Activated naive CD4-positive, alpha-beta T cell treated with anti-CD3 and anti-CD28 coated beads, Interleukin-2, amount 50 U/mL, for 16 hours (primary cell): ENCODE data around the gene PCNT.
A peak's percentile ranks its signal among the peaks of the same experiment; 100 is the strongest.

ENCODE experiments used
- DNase-seq: peaks from one replicate; pipeline ENCODE4 v3.0.0-alpha.2; 2020

PCNT gene

DNA sequence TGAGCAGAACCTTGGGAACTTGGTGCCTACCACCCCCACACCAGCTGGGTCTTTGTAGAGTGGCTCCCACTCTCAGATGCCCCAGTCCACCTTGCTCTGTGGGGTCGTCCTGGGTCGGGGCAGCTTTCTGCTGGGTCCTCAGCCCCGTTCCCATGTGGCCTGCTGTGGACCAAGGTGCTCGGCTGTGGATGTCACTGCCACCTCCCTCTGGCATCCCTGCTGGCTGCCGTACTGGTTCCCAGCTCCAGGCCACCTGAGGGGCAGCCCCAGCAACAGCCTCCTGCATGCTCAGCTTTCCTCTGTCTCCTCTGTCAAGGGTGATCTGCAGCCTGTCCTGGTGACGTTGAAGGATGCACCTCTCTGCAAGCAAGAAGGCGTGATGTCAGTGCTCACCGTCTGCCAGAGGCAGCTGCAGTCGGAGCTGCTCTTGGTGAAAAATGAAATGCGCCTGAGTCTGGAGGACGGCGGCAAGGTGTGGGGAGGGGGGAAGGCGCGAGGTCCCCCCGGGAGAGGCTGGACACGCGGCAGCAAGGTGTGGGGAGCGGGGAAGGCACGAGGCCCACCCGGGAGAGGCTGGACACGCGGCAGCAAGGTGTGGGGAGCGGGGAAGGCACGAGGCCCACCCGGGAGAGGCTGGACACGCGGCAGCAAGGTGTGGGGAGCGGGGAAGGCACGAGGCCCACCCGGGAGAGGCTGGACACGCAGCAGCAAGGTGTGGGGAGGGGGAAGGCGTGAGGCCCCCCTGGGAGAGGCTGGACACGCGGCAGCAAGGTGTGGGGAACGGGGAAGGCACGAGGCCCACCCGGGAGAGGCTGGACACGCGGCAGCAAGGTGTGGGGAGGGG is 88.8 kb downstream of the PCNT start:
- no peak for DNase-seq

DNA sequence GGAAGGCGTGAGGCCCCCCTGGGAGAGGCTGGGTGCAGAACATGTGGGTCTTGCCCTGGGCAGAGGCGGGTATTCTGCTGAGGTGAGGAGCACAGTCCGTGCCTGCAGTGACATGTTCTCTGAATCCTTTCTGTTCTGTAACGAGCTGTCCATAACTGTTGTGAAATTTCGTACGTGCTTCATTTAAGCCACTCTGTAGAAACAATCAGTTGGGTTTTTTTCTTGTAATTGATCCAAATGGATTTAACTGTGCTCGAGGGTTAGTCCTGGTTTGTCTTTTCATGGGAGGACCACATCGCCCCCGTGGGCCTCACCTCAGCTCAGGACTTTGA is 89.4 kb downstream of the PCNT start:
- no peak for DNase-seq

DNA sequence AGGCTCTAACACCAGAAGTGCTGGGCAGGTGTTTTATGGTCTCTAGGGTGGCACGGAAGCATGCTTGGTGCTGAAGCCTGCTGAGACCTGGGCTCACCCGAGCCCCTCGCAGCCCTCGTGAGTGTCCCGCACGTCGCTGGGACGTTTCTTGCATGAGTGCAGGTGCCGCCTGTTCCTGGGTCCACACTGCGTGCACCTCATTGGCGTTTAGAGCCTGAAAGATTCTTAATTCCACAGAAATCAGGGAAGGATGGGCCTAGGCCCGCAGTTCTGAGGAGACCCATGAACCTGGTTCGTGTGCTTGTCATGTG is 91.0 kb downstream of the PCNT start:
- no peak for DNase-seq

DNA sequence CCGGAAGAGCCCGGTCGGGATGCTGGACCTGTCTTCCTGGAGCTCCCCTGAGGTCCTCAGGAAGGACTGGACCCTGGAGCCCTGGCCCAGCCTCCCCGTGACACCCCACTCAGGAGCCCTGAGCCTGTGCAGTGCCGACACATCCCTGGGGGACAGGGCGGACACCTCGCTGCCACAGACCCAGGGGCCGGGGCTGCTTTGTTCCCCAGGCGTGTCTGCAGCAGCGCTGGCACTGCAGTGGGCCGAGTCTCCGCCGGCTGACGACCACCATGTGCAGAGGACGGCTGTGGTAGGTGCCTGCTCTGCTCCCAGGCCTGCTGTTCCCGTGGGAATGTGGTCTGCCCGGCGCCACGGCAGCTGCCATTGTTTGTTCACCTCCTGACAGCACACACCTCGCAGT is 92.6 kb downstream of the PCNT start:
- no peak for DNase-seq

DNA sequence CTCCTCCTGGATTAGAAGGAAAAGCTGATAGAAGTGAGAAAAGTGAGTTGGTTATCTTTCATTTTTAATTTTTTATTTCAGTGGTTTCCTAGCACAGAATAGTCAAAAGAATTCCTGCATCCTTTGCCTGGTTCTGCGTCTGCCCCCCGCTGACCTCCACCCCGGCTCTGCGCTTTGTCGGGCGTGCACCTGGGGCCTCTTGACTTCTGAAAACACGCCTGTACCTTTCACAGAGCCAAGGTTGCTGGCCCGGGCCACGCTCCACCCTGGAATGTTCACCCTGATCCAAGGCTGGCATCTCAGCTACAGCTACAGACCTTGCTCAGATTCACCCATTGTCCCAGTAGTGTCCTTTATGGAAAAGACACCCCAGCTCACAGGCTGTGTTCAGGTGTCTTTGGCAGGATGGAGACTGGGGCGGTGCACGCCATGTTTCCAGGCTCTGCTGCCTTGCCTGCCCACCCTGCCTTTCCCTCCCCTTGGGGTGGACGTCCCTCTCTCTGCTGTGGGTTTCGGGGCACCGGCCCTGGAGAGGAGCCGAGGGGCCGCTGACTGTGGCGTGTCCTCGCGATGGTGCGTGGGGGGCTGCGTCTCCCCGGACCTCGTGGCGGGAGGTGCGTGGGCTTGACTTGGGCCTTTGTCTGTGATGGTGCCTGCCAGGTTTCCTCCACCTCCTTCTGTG is 94.5 kb downstream of the PCNT start:
- no peak for DNase-seq

DNA sequence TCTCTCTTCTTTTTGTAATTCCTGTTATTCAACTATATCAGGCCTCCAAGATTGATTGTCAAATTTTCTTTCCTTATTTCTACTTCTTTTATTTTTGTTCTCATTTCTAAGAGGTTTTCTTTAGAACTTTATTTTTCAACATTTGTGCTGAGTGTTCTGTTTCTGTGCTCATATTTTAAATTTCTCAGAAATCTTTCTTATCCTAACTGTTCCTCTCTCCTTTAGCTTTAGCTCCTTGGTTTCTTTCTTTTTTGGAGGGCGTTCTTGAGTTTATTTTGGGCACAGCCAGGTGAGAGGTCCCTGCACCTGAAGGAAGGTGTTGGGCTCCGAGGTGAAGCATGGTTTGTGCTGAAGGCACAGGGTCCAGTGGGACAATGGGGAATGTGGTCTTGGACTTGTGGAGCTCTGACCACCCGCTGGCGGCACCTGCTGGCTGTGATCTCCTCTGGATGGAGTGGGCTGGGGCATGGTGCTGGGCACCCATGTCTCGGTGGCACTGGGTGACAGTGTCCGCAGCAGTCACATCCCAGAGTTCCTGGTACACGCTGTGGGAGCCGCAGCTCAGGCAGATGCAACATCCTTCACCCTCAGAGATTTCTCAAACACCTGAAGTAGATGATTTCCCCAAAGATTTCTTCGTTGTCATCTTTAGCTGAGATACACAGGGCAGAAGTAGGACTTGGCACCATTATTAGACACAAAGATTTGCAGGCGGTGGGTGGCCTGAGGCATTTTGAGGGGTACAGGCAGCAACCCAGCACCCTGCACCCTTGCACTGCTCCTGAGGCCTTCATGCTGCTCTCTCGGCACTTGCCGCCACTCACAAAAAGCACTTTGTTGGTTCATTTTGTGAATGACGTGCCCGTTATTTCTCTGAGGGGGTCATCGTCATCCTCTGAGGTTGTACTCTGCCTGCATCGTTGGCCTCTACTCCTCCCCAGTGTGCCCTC is 96.6 kb downstream of the PCNT start:
- DNase-seq: no peak

DNA sequence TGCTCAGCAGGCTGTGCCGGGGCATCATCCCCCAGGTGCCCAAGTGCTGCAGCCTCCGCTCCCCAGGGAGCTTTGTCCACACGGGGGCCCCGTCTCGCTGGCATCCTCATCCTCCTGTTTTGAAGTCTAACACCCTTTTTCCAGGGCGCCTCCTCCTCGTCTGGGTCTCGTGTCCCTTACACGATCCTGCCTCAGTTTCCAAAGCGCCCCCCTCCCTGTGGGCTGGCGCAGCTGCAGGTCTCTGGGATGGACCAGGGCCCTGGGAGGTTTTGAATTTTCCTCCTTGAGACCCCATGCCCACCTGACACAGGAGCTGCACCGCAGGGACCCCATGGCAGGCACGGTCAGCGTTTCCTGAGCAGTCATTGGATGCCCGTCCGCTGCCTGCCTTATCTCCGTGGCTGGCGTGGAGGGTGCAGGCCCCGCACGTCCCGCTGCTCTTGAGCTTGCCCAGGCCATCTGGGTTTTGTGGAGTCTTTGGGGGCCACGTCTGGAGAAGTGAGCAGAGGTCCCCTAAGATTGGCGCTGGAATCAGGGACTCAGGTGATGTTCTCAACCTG is 97.3 kb downstream of the PCNT start:
- DNase-seq: no peak

DNA sequence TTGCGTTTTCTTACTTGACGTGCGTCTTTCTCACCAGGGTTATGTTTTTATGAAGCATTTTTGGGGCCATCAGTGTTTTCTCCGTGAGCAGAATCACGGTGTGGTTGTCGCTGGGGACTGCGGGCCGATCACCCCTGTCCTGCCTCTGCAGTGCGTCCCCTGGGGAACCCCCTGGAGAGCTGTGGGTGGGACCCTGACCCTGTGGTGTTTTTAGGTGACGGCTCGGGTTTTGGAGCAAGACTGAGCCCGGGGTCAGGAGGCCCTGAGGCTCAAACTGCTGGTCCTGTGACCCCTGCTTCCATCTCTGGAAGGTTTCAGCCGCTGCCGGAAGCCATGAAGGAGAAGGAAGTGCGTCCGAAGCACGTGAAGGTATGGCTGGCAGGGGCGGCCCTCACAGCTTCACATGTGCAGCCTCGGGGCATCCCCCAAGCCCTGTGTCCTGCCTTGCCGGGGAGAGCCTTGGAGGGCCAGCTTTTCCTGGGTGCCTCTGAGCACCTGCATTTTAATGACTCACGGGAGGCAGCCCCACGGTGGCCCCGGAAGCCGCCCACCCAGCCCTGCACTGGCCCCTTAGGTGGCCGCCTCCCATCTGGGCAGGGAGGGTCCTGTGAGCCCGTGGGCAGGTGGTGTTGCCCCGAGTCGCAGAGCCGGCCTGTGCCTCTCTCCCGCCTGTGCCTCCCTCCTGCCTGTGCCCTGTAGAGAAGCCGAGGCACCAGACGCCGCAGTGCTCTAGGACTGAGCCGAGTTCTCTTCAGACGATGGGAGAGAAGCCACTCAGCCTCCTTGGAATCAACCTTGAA is 98.0 kb downstream of the PCNT start:
- DNase-seq: no peak

DNA sequence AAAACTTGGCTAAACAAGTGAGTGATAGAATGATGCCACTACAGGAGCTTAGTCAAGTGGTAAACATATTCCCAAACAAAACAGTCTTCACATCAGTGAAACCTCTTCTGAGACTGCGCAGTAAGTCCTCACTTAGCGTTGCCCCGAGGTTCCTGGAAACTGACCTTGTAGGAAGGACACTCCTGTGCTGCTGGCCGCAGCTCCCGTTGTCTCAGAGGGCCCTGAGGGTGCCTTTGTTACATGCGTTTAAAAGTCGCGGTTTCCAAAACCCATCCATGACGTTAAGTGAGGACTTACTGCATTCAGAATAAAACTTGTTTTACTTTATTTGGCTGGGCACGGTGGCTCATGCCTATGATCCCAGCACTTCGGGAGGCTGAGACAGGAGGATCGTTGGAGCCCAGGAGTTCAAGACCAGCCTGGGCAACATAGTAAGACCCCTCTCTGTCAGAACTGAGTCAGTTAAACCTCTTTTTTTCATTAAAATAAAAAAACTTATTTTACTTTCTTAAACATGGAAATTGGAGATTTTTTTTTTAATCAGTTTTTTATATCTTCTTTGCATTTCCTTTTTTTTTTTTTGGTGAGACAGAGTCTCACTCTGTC is 98.8 kb downstream of the PCNT start:
- DNase-seq: no peak

DNA sequence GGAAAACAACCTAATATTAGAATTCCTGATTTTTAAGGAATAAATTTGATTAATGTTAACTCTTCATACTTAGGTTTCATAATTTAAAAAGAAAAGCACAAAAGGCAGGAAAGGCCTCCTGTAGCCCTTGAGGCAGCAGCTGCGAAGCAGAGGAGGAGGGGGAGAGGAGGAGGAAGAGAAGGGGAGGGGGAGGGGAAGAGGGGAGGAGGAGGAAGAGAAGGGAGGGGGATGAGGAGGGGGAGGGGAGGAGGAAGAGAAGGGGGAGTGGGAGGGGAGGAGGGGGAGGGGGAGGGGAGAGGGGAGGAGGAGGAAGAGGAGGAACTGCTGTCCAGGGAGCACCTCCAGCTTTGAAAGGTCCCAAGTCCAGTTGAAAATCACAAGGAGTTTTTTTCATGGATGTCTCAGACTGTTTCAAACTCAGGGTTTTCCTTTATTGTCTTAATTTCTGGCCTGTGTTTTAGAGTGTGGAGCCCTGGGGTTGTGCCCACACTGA is 99.6 kb downstream of the PCNT start:
- DNase-seq: no peak

DNA sequence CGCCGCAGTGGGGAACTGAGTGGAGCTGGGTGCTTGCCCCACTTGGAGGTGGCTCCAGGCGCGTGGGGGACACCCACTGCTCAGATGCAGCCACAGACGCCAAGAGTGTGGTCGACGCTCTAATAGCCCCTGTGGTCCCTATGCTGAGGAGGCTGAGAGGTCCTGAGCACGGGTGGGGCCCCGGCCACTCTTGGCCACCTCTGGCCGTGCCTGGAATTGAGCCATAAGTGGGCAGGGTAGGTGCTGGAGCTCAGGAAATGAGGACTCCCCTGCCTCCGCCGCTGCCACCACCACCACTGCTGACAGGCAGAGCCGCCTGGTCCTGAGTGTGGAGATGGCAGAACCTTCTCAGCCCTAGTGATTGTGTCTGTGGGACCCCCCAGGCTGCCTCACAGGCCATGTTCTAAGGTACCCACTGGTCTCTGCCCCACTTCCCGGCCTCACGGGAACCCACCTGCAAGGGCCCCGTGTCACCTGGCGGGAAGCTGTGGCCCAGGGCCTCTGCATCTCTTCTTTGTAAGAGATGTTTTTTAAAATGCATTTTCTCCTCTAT is 100.2 kb downstream of the PCNT start:
- no peak for DNase-seq

DNA sequence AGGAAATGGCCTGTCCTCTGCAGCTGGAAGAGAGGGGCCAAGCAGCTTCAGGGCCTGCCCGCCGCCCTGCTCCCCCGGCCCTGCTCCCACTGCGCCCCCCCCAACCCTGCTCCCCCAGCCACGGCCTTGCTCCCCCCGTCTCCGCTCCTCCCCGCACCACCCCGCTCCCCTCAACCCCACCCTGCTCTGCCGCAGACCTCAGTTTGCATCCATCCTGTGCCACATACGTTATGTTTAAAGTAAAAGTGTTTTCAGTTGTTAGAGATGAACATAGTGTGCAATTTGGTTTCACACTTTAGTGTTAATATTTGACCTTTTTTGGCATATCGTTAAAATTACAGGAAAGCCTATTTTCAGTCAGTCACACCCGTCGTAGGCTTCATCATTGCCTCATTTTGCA is 100.7 kb downstream of the PCNT start:
- DNase-seq: no peak

DNA sequence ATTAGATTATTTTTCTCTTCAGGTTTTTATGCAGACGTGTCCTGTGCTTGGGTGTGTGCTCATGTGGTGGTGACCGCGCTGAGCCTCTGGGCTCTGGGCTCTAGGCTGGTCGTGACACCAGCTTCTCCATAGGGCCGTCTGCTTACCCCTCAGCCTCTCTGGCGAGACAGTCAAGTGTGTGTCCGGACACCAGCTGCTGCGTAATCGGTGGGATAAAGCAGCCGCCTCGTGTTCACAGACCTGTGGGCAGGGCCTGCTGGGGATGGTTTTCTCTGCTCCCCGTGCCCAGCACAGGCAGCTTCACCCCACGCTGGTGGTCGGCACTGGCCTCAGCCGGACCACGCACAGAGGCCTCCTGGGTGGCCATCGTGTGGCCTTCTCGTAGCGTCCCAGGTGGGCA is 101.1 kb downstream of the PCNT start:
- no peak for DNase-seq

DNA sequence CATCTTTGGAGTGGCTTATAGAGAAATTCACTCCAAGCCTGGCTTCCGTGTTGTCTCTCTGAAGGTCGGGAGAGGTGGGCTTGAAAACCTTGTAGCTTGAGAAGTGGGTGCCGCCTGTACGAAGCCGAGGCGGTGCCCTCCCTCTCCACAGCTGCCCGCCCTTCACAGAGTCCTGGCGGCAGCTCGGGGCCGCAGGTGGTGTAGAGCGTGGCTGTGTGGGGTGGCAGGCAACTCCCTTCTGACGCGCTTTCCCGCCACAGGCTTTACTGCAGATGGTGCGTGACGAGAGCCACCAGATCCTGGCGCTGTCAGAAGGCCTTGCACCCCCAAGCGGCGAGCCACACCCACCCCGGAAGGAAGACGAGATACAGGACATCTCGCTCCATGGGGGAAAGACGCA is 101.6 kb downstream of the PCNT start:
- peak; percentile 32 for DNase-seq

DNA sequence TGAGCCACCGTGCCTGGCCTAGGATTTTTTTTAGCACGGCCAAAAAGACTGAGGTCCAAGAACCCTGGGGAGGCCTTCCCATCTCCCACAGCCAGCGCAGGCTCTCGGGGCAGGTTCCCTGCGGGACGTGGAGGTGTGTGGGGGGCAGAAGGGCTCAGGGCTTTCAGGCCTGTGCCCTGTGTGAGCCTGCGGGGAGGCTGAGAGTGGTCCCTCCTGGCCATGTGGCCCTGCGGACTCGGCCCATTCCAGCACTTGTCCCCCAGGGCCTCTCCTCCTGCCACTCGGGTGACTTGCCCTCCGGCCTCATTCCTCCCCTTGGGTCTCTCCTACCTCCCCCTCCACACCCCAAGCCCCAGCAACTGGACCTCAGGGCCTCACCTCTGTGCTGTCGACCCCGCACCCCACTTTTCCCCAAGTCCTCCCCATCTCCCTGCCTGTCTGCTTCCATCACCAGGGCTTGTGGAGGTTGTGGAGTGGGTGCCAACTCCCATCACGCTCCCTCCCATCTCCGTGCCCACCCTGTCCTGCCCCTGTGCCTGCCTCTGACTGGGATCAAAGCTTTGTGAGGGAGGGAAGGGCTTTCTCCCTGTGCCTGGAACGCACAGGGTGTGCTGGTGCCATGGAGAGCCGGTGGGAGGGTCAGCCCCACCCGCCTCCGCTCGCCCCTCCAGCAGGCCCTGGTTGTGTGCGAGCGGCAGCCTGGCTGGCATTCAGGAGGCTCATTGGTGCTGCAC is 102.5 kb downstream of the PCNT start:
- DNase-seq: no peak

DNA sequence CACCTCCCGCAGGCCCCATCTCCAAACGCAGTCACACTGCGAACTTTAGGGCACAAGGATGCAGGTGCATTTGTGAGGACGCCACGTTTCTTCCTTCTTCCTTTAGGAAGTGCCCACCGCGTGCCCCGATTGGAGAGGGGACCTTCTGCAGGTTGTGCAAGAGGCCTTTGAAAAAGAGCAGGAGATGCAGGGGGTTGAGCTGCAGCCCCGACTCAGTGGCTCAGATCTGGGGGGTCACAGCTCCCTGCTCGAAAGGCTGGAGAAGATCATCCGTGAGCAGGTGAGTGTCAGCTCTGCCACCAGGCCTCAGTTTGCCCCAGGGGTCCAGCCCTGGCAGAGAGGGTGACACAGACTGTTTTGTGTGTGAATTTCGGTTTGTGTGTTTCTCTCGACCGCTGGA is 103.6 kb downstream of the PCNT start:
- DNase-seq: no peak

DNA sequence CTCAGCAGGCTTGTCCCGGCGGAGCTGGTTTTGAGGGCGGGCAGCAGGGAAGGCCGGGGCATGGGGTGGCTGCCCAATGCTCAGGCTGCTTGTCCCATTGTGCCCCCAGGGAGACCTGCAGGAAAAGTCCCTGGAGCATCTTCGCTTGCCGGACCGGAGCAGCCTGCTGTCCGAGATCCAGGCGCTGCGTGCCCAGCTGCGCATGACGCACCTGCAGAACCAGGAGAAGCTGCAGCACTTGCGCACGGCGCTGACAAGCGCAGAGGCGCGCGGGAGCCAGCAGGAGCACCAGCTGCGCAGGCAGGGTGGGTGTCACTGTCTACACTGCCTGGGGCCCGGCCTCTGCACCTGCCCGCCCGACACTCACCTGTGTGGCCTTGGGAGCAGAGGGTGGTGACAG is 104.3 kb downstream of the PCNT start:
- no peak for DNase-seq

DNA sequence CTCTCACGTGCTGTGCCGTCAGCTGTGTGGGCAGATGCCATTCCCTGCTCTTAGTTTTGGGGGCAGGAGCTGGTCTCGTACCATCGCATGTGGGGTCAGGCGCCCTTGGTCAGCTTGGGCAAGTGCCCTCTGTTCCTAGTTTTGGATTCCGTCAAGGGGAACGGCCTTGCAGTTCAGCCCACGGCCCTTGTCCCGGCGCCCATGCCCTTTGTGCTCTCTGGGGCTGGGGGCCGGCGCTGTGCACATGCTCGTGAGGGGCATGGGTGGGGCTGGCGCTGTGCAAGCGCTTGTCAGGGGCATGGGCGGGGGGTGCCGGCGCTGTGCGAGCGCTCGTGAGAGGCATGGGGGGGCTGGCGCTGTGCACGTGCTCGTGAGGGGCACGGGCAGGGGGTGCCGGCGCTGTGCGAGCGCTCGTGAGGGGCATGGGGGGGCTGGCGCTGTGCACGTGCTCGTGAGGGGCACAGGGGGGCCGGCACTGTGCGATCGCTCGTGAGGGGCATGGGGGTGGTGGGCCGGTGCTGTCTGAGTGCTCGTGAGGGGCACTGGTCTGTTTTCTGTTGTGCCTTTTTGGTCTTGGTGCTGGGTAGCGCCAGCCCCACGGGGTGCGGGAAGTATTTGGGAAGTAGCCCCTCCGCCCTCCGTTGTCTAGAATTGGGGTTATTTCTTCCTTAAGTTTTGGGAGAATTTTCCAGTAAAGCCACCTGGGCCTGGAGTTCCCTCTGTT is 105.2 kb downstream of the PCNT start:
- no peak for DNase-seq

DNA sequence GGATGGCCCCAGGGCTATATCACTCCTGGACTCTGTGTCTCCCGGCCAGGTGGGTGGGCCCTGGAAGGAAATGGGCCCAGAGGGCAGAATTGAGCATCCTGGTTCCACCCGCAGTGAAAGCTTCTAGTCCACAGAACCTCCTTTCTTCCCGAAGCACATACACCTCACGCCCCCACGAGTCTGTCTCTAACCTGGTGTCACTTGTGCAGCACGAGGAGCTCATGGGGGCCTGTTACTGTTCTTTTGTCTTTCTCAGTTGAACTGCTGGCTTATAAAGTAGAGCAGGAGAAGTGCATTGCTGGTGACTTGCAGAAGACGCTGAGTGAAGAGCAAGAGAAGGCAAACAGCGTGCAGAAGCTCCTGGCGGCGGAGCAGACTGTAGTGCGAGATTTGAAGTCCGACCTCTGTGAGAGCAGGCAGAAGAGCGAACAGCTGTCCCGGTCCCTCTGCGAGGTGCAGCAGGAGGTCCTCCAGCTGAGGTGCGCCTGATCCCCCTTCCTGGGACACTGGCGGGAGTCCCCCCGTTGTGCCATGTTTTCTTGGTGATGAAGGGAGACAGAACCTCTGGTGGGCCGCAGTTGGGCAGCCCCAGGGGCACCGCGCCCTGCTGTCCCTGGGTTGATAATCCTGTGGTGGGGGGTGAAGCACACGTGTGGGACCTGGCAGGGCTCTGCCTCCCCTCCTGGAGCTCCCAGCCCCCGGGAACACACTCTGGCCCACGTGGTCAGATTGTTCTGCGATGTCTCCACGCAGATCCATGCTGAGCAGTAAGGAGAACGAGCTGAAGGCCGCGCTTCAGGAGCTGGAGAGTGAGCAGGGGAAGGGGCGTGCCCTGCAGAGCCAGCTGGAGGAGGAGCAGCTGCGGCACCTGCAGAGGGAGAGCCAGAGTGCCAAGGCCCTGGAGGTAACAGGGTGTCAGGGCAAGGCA is 106.1 kb downstream of the PCNT start:
- DNase-seq: no peak
